H9 (cell line): Measurements from ENCODE around the gene ZSWIM3. TPM values are rescaled to one million over a fixed set of nuclear protein-coding genes. Genes with fewer than 3 reads are reported as not detected.

Experiments
- DNase-seq: peaks from one replicate; pipeline ENCODE4 v3.0.0-alpha.2; 2017
- H2AFZ ChIP-seq: one replicate; pipeline ENCODE4 v1.6.1; 2013; ENCODE audit warnings: mild to moderate bottlenecking, low read length, control low read depth, moderate library complexity
- H2AK5ac ChIP-seq: 2 replicates; pipeline ENCODE4 v1.6.1; 2013; ENCODE audit warnings: low read length, control low read depth, mixed read lengths; ENCODE audit not compliant: insufficient read length
- H2BK120ac ChIP-seq: one replicate; pipeline ENCODE4 v1.6.1; 2013; ENCODE audit warnings: low read depth, mild to moderate bottlenecking, low read length, control low read depth, inconsistent platforms; ENCODE audit not compliant: poor library complexity, severe bottlenecking
- H2BK12ac ChIP-seq: 2 replicates; pipeline ENCODE4 v1.6.1; 2013; ENCODE audit warnings: low read length, control low read depth, mixed read lengths, low read depth; ENCODE audit not compliant: insufficient read length
- H2BK15ac ChIP-seq: 2 replicates; pipeline ENCODE4 v1.6.1; 2013; ENCODE audit warnings: low read depth, low read length, control low read depth
- H2BK20ac ChIP-seq: one replicate; pipeline ENCODE4 v1.6.1; 2013; ENCODE audit warnings: low read depth, mild to moderate bottlenecking, low read length, control low read depth, inconsistent platforms; ENCODE audit not compliant: poor library complexity, severe bottlenecking
- H2BK5ac ChIP-seq: 2 replicates; pipeline ENCODE4 v1.6.1; 2013; ENCODE audit warnings: low read length, control low read depth, mixed read lengths; ENCODE audit not compliant: insufficient read length
- H3K14ac ChIP-seq: 2 replicates; pipeline ENCODE4 v1.6.1; 2013; ENCODE audit warnings: low read length, control low read depth; ENCODE audit not compliant: insufficient read depth
- H3K18ac ChIP-seq: 2 replicates; pipeline ENCODE4 v1.6.1; 2013; ENCODE audit warnings: low read depth, mild to moderate bottlenecking, mixed read lengths, low read length, control low read depth; ENCODE audit not compliant: insufficient read length
- H3K23ac ChIP-seq: 2 replicates; pipeline ENCODE4 v1.6.1; 2013; ENCODE audit warnings: low read length, control low read depth, mixed read lengths, low read depth; ENCODE audit not compliant: insufficient read length
- H3K23me2 ChIP-seq: 2 replicates; pipeline ENCODE4 v1.6.1; 2013; ENCODE audit warnings: low read depth, mild to moderate bottlenecking, mixed read lengths, low read length, control low read depth; ENCODE audit not compliant: insufficient read length, poor library complexity, severe bottlenecking
- H3K27ac ChIP-seq: 2 replicates; pipeline ENCODE4 v1.5.1; 2013; ENCODE audit warnings: low read length, control low read depth, mixed read lengths, low read depth; ENCODE audit not compliant: insufficient read length
- H3K27me3 ChIP-seq: 2 replicates; pipeline ENCODE4 v1.6.1; 2013; ENCODE audit warnings: low read length, control low read depth, inconsistent platforms; ENCODE audit not compliant: insufficient read depth
- H3K4ac ChIP-seq: 2 replicates; pipeline ENCODE4 v1.6.1; 2013; ENCODE audit warnings: low read depth, mild to moderate bottlenecking, control low read depth, inconsistent platforms, low read length, moderate library complexity
- H3K4me1 ChIP-seq: 2 replicates; pipeline ENCODE4 v1.6.1; 2013; ENCODE audit warnings: low read length, control low read depth, inconsistent platforms; ENCODE audit not compliant: insufficient read depth
- H3K4me2 ChIP-seq: 2 replicates; pipeline ENCODE4 v1.6.1; 2013; ENCODE audit warnings: low read length, control low read depth, mixed read lengths; ENCODE audit not compliant: insufficient read length, insufficient read depth
- H3K56ac ChIP-seq: 2 replicates; pipeline ENCODE4 v1.6.1; 2013; ENCODE audit warnings: low read depth, mild to moderate bottlenecking, mixed read lengths, low read length, control low read depth; ENCODE audit not compliant: insufficient read length
- H3K79me1 ChIP-seq: 2 replicates; pipeline ENCODE4 v1.6.1; 2013; ENCODE audit warnings: low read depth, mild to moderate bottlenecking, moderate library complexity, low read length, control low read depth, inconsistent platforms; ENCODE audit not compliant: insufficient read depth, poor library complexity, severe bottlenecking
- H3K79me2 ChIP-seq: 2 replicates; pipeline ENCODE4 v1.6.1; 2013; ENCODE audit warnings: low read length, control low read depth, inconsistent platforms; ENCODE audit not compliant: insufficient read depth
- H3K9ac ChIP-seq: 2 replicates; pipeline ENCODE4 v1.6.1; 2013; ENCODE audit warnings: low read length, control low read depth, mixed read lengths; ENCODE audit not compliant: insufficient read length; ENCODE audit errors: extremely low read depth
- H3K9me3 ChIP-seq: one replicate; pipeline ENCODE4 v1.6.1; 2013; ENCODE audit warnings: low read depth, low read length, inconsistent platforms; ENCODE audit not compliant: control insufficient read depth
- H3T11ph ChIP-seq: one replicate; pipeline ENCODE4 v1.6.1; 2013; ENCODE audit warnings: mild to moderate bottlenecking, low read length, control low read depth, inconsistent platforms
- H4K20me1 ChIP-seq: one replicate; pipeline ENCODE4 v1.6.1; 2013; ENCODE audit not compliant: control insufficient read depth, insufficient read length, insufficient read depth
- H4K5ac ChIP-seq: 2 replicates; pipeline ENCODE4 v1.6.1; 2013; ENCODE audit warnings: low read depth, mild to moderate bottlenecking, mixed read lengths, low read length, control low read depth; ENCODE audit not compliant: insufficient read length
- H4K8ac ChIP-seq: replicated peaks from 2 replicates; pipeline ENCODE4 v1.6.1; 2013; ENCODE audit warnings: low read length, control low read depth, mixed read lengths, low read depth; ENCODE audit not compliant: insufficient read length
- H4K91ac ChIP-seq: 2 replicates; pipeline ENCODE4 v1.6.1; 2013; ENCODE audit warnings: low read depth, mild to moderate bottlenecking, moderate library complexity, mixed read lengths, low read length, control low read depth; ENCODE audit not compliant: insufficient read length
- H3K27ac Mint-ChIP-seq, 3 experiments: 2 replicates in 2 of 3; 3 replicates in 1 of 3; pipeline ENCODE4 v1.8.0; 2020 to 2021; ENCODE audit warnings: mixed read lengths in 3 of 3, mild to moderate bottlenecking in 1 of 3, moderate library complexity in 1 of 3
- H3K27me3 Mint-ChIP-seq: 2 replicates; pipeline ENCODE4 v1.8.0; 2021; ENCODE audit warnings: low read depth, mild to moderate bottlenecking, moderate library complexity, mixed read lengths
- H3K36me3 Mint-ChIP-seq, 3 experiments: 2 replicates in 2 of 3; 3 replicates in 1 of 3; pipeline ENCODE4 v1.8.0; 2020 to 2021; ENCODE audit warnings: low read depth in 3 of 3, mixed read lengths in 3 of 3; ENCODE audit not compliant: insufficient read depth in 1 of 3
- H3K4me1 Mint-ChIP-seq, 2 experiments: 2 replicates each; pipeline ENCODE4 v1.8.0; 2020; ENCODE audit warnings: mixed read lengths in 2 of 2
- H3K4me3 Mint-ChIP-seq, 2 experiments: 2 replicates in 1 of 2; 3 replicates in 1 of 2; pipeline ENCODE4 v1.8.0; 2020 to 2021; ENCODE audit warnings: mild to moderate bottlenecking in 2 of 2, mixed read lengths in 2 of 2, moderate library complexity in 1 of 2
- H3K9me3 Mint-ChIP-seq, 2 experiments: 2 replicates in 1 of 2; 3 replicates in 1 of 2; pipeline ENCODE4 v1.8.0; 2020; ENCODE audit warnings: mild to moderate bottlenecking in 2 of 2, mixed read lengths in 2 of 2, moderate library complexity in 1 of 2
- WGBS: extraction: QIAGEN DNeasy Blood & Tissue Kit; methylation state at CpG from one replicate; pipeline ENCODE4 v1.1.7; 2013; ENCODE audit warnings: missing lambda C conversion rate, low lambda C conversion rate, mixed read lengths; ENCODE audit not compliant: insufficient read length; ENCODE audit errors: extremely low coverage; 5-methylcytosine and 5-hydroxymethylcytosine counted together
- total RNA-seq: library from RNA; stranded (reverse); gene quantifications from 2 replicates; pipeline ENCODE4 v1.2.1, GENCODE V29; 2021
- TF ChIP-seq, protein P1 (sequence below): fragments of 200-600 bp; sonication (generic); conservative IDR thresholded peaks from 3 replicates; pipeline ENCODE4 v1.8.0; 2021; ENCODE audit warnings: antibody characterized with exemption, mild to moderate bottlenecking

The ZSWIM3 gene
- total RNA-seq, 1 experiment from 2014 or later, result 8.0 TPM

DNA sequence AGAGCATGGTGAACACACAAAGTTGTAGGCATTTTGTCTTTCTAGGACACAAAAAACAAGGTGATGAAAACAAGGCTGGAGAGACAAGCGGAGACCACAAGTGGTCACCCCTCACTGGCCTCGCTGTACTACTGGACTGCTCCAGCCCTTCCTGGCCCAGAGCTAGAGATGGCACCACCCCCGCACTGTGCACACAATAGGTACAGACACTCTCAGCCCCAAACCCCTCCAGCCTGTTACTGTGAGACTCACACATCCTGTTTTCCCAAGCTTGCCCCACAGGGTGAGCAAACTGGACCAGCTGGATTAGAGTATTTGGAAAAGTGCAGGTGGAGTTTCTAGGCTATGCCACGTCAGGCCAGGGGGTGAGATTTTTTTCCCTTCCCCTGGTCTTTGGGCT lies 15.2 kb downstream of the ZSWIM3 start:
- Histone ChIP-seq H3K9me3 (no peaks in the 10 kb centered on the region), H3K4me1 (no peaks in the 10 kb centered on the region; the same call in 1 of the 2 replicates), H3K27ac (no peak overlapping the region), H3K14ac (no peak overlapping the region), H3K79me1 (no peaks in the 10 kb centered on the region), H4K20me1 (no peaks in the 10 kb centered on the region), H4K5ac (no peak overlapping the region), H3K23ac (no peak overlapping the region), H2BK15ac (no peak overlapping the region), H3K4ac (no peak overlapping the region), H3K9ac (no peak overlapping the region), H4K91ac (no peak overlapping the region), H4K8ac (no peak overlapping the region), H2BK20ac (no peak overlapping the region), H3K4me2 (no peak overlapping the region), H3K56ac (no peak overlapping the region), H2BK12ac (no peak overlapping the region), H3K18ac (no peak overlapping the region), H2AFZ (no peak overlapping the region), H2AK5ac (no peak overlapping the region), H2BK5ac (no peak overlapping the region), H3K79me2 (no peaks in the 10 kb centered on the region), H3T11ph (no peak overlapping the region), H3K27me3 (no peaks in the 10 kb centered on the region), H3K23me2 (no peaks in the 10 kb centered on the region), H2BK120ac (no peak overlapping the region)
- TF ChIP-seq, protein P1, sequence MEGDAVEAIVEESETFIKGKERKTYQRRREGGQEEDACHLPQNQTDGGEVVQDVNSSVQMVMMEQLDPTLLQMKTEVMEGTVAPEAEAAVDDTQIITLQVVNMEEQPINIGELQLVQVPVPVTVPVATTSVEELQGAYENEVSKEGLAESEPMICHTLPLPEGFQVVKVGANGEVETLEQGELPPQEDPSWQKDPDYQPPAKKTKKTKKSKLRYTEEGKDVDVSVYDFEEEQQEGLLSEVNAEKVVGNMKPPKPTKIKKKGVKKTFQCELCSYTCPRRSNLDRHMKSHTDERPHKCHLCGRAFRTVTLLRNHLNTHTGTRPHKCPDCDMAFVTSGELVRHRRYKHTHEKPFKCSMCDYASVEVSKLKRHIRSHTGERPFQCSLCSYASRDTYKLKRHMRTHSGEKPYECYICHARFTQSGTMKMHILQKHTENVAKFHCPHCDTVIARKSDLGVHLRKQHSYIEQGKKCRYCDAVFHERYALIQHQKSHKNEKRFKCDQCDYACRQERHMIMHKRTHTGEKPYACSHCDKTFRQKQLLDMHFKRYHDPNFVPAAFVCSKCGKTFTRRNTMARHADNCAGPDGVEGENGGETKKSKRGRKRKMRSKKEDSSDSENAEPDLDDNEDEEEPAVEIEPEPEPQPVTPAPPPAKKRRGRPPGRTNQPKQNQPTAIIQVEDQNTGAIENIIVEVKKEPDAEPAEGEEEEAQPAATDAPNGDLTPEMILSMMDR, result no peak
- Mint-ChIP-seq H3K36me3 (peaks cover 0 to 8% (median 0%) of the 10 kb centered on the region in 3 experiments; a peak in 3 of 7 replicates), H3K27ac (0 out of 7 replicates have a peak overlapping the region, but pooled peaks of 1 of the 3 experiments have one; percentile 2), H3K27me3 (no peaks in the 10 kb centered on the region), H3K9me3 (no peaks in the 10 kb centered on the region), H3K4me1 (no peaks in the 10 kb centered on the region), H3K4me3 (no peak overlapping the region)
- no CpG with 5 or more reads among the region's 4 CpGs for WGBS
- no peak for DNase-seq
